NAMALWA (cell line): ENCODE data around the gene NOD2.

Experiments used
- DNase-seq: peaks from one replicate; pipeline ENCODE4 v3.0.0-alpha.2; 2015; ENCODE audit warnings: low spot score

Gene NOD2

DNA sequence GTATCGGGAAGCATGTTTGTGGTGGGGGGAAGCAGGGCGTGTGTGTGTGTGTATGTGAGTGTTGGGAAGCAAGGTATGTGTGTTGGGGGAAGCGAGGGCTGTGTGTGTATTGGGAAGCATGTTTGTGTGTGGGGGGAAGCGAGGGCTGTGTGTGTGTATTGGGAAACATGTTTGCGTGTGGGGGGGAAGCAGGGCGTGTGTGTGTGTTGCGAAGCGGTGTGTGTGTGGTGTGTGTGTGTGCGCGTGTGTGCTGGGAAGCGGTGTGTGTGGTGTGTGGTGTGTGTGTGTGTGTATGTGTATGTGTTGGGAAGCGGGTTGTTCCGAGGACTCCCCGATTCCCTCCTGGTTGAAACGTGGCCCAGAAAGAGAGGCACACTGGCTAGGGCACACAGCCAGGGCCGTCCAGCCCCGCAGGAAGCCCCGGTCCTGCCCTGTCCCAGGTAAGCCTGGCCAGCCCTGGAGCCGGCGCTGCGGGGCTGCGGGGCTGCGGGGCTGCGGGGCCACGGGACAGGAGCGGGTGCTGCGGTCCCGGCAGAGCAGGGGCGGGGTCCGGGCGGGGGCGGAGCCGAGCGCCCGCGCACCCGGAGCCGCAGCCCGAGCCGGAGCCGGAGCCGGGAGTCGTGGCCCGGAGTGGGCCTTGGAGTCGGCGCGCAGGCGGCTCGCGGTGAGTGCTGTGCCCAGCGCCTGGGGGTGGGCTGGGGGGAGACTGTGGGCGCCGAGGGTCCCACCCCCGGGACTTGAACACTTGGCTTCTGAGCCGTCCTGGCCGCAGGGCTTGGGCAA lies at the start of gene NOD2:
Gene NOD2, plus strand, starts transcription at position 608 of the 783 bp plus-strand sequence. CDS start 5,890 bp downstream, outside the sequence.
- DNase-seq = no peak

- DNase-seq = no peak
Observed at GRCh38 chr16:50644245-50644644, 49.2 kb upstream of the NOD2 start.

DNA sequence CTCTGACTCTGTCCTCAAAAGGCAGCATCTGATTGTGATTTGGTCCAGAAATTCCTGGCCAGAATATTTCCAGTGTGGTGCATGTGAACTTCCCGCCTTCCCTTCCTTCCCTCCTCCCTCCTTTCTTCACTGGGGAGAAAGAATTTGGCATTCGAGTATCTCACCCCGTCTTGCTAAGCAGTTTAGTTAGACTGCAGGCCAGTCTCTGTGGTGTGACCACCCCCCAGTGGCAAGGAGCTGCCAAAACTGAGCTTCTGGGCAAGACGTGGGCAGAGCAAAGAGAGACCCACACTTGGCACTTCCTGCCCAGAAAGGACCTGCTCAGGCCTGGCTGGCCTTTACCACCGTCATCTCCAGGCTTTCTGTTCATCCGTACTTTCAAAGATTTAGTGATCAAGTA lies 48.7 kb upstream of the NOD2 start:
- DNase-seq = peak; percentile 20

DNA sequence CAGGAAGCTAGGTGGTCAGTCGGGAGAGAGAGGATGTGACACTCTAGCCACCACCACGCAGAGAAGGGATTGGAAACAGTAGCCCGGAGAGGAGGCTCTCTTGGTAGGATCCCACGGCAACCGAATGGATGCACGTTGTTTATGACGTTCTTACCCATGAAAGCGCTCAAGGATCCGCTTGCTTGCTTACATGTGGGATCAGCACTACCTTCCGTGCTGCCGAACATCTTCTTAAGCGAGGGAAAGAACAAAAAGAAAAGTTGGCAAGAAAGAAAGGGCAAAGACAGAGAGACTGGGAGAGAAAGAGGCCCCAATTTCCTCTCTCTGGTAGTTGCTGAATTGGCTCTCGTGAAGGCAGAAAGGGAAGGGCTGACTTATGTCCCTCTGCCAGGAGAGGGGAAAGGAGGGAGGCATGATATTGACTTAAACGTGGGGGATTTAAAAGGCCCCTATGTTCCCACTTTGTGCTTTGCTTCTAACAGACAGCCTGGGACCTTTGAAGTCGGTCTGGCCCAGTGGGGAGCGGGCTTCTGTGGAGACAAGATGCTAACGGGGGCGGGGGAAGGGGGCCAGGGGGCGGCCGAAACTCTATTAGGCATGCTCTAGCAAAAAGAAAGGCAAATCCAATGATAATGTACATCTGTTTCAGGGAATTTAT lies 47.7 kb upstream of the NOD2 start:
- no peak for DNase-seq

DNA sequence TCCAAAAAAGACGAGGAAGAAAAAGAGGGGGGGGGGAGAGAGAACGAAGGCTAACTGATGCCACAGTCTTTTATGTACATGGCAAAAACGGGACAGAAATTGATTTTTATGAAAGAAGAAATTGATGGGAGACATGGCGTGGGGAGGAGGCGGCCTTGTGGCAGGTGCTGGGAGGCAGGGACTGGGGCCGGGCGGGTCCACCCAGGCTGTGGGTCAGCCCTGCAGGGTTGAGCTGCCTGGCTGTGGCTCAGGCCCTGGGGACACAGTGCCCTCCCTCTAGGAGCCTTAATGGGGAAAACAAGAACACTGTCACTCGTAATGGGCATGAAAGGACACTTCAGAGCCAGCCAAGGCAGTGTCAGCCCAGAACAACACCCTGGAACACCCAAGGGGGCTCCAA lies 47.1 kb upstream of the NOD2 start:
- DNase-seq = no peak

- DNase-seq = peak; percentile 91
Observed at GRCh38 chr16:50651835-50652438, 41.5 kb upstream of the NOD2 start.

- DNase-seq = no peak
Observed at GRCh38 chr16:50652836-50653425, 40.5 kb upstream of the NOD2 start.

- DNase-seq = no peak
Observed at GRCh38 chr16:50653633-50654519, 39.5 kb upstream of the NOD2 start.

DNA sequence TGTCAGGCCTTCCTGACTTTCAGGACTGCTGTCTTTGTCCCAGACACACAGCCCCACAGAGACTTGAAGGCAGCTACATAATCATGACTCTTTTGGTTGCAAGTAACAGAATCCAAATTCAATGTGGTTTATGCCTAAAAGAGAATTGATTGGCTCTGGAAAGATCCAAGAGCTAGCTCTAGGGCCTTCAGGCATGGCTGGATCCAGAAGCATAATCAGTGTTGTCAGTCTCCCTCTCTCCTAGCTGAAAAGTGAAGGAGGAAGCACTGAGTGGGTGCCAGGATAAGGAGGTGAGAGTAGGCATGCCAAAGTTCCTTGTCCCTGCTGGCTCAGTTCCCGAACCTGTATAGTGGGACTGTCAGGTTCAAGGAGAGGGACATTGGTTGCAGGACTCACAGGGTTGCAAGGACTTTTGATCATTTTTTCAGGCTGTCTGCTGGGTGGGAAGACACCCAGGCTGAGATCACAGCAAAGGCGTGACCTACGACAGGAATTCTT lies 37.8 kb upstream of the NOD2 start:
- DNase-seq = no peak

GRCh38 chr16:50657241-50657640 lies 36.2 kb upstream of the NOD2 start:
- DNase-seq = no peak

GRCh38 chr16:50659806-50660205 lies 33.6 kb upstream of the NOD2 start:
- no peak for DNase-seq

GRCh38 chr16:50662306-50662940 lies 31.0 kb upstream of the NOD2 start:
- DNase-seq = no peak

DNA sequence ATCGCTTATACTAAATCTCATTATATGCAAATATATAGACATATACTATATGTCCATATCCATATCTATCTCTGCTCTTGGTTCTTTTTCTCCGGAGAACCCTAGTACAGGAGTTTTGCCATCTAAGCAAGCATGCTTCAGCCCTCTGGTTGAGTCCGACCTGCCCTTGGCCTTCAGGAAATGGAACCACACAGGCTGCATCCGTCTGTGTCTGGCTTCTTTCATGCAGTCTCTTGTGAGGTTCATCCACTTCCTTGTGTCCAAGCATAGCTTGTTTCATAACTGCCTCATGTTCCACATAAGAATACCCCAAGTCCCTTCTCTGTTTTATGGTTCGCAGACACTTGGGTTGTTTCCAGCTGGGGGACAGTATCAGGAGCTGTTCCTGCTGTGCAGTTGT lies 29.1 kb upstream of the NOD2 start:
- no peak for DNase-seq

DNA sequence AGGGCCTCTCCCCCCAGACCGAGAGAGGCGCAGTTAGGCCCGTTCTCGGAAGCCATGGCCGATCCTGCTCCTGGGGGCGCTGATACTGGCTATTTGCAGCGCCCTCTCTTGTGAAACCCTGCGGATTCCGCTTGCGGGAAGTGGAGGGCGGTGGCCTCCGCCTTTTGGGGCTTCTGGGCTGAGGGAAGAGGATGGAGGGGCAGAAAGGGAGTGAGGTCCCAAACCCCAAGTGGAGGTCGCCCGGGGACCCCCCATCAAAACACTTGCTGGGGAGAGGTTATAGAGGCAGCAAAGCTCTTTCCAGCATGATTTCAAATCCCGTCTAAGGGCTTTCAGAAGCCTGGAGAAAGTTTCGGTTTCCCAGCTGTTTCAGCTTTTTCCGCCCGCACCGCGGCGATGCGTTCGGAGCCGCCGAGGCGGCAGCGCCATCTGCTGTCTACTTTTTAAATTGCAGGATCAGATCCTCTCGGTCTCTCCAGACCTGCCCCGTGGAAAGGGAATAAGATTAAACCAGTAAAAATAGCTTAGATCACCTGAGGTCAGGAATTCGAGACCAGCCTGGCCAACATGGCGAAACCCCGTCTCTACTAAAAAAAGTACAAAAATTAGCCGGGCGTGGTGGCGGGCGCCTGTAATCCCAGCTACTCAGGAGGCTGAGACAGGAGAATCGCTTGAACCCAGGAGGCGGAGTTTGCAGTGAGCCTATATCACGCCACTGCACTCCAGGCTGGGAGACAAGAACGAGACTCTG lies 28.1 kb upstream of the NOD2 start:
- DNase-seq = peak; percentile 65

DNA sequence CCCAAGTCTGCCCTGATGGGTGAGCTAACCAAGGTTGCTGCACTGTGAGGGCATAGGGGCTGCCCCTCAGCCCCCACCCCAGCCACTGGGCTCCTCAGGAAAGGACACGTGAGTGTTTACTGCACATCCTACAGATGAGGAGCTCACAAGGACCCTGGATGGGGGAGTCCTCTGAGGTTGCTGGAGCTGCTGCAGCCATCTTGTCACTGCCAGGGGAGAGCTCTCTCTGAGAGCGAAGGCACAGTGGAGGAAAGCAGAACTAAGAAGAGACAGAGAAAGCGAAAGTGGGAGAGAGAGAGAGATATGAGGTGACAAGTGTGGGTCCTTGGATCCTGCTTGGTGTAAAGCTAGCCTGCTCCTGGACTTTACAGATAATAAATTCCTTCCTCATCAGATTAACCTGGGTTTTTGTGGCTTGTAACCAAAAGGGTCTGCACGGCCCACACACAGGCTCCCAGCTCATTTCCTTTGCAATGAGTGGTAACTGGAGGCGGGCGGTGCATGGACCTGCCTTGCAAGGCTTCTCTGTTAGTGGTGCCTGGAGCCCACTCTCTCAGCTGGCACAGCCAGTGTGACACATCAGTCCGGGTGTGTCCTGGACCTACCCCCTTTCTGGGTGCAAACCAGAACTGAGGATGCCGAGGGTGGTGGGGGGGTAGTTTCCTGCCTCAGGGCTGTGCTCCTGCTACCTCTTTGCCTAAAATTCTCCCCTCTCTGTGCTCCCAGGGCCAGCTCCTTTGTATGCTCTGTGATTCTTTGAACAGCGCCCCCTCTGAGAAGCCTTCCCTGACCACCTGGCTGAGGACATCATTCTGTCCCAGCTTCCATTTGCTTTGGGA lies 26.5 kb upstream of the NOD2 start:
- peak; percentile 27 for DNase-seq

DNA sequence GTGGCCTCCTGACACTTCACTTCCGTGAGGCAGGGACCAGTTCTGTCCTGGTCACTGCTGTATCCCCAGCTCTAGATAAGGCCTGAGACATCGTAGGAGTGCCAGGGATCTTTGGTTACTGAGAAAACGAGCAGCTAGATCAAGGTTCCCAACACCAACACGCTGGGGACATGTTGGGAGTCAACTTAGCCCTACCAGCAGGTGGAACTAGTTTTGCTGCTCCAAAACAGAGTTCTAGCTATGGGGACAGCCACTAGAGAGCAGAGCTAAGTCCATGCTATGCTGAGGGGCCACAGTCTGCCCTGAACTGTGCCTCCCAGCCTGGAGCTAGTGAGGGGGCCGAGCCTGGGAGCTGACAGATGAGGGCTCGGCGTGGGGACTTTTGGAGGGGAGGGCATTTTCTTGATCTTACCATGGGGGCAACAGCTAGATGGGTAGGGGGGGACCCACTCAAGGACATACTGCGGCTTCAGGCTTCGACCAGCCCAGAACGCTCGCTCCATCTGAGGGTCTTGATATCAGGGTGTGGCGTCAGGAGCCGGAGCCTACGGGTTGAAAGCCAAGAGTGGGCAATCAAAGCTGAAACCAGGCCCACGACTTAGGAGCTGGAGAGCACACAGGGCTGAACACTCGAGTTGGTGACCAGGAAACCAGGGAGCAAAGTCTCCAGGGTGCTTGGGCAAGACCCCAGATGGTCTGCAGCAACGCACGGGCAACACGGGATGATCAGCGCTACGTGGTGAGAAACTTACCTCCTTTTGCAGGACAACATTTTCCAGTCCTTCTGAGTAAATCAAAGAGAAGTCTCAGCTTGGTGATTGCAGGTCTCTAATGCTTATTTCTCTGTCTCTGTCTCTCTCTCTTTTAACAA lies 25.7 kb upstream of the NOD2 start:
- no peak for DNase-seq

DNA sequence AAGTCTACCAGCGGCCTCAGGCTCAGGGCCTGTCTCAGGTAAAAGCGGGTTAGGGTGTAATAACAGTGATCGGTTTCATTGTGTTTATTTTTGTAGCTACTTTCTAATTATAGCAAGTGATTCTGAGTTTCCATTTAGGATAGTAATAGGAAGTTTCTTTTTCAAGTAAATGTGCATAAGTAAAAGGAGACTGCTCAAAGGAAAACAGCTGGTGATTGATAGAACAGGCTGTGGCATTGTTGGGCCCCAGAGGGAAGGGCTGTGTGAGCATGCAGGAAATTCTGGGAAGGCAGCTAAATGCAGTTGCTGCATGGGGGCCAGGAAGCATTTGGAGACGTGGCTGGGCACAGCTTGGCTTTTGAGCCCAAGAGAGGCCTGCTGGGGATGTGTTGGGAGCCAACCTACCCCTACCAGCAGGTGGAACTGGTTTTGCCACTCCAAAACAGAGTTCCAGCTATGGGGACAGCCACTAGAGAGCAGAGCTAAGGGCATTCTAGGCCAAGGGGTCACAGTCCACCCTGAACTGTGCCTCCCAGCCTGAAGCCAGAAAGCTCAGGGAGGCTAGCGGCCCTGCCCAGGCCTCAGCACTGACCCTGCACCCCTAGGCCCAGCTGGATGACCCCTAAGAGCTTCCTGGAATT lies 24.9 kb upstream of the NOD2 start:
- no peak for DNase-seq

- DNase-seq = no peak
Observed at GRCh38 chr16:50669741-50670140, 23.7 kb upstream of the NOD2 start.
